ENCODE measurements around the gene ZNF804B. TPM values are rescaled to one million over a fixed set of nuclear protein-coding genes. Genes with fewer than 3 reads are reported as not detected.

Gene ZNF804B
- polyA plus RNA-seq, 3 donors from 2014 or later: not detected

DNA sequence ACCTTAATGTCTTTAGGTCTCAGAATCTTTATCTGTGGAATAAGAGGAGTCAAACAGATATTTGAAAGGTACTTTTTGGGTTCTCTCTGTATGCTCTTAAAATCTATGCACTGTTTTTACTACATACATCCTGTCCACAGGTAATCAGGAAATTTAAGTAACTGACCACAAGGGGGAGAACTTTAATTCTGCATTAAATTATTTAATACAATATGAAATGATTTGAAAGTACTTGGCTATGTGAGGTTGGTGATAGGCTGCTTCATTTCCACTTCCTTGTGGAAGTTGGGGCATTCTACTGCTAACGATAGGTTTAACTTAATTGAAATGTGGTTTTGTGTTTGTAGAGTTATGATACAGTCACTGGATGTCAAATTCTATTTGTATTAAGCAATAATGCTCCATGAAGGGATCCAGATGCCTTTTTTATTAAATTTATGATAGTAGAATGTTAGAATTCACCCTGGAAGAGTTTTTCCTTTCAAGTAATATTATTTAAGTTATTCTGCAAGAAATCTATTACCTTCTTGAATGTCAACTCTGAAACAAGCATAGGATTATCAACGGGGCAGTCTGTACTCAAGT, 30.1 kb downstream of the ZNF804B start:
- Mint-ChIP-seq H3K9me3 (peaks cover 0 to 3% (median 0%) of the 10 kb centered on the region in 6 donors), H3K4me3 (no peak overlapping the region), H3K27ac (no peak overlapping the region), H3K27me3 (ENCODE audit: low read depth in 3 of 3) (no peaks in the 10 kb centered on the region), H3K4me1 (no peaks in the 10 kb centered on the region), H3K36me3 (no peaks in the 10 kb centered on the region)
- DNase-seq: no peak

DNA sequence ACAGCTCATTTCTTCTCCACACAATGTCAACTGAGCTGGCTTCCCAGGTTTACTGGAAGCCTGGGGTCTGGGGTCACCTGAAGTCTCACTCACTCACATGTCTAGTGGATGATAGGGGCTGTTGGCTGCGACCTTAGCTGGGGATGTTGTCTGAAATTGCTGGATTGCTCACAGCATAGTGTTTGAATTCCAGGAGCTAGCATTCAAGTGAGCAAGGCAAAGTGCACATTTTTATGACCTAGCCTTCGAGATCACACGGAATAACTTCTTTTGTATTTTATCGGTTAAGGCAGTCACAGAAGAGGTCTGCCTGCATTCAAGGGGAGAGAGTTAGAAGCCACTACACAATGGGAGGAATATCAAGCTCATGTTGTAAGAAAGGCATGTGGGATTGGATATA, 32.4 kb downstream of the ZNF804B start:
- no peak for DNase-seq
- Mint-ChIP-seq H3K27me3 (ENCODE audit: low read depth in 3 of 3) (no peaks in the 10 kb centered on the region), H3K4me3 (no peak overlapping the region), H3K27ac (no peak overlapping the region), H3K36me3 (no peaks in the 10 kb centered on the region), H3K4me1 (no peaks in the 10 kb centered on the region), H3K9me3 (peaks cover 0 to 1% (median 0%) of the 10 kb centered on the region in 6 donors)

DNA sequence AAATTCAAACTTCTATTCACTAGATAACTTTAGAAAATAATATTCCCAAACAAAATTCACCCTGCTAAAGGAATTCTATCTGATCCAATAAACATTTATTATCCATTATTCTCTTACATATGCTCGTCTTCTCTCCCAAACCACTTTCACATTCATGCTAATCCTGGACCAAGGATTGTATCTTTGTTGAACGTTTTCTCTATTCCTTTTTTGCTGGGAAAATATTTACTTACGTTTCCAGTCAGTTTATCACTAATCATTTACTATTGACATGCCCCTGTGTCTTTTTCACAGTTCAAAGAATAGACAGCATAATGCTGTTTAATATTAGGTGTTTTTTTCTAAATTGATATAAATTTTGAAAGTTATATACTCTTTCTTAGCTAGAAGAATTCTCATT, 32.9 kb downstream of the ZNF804B start:
- Mint-ChIP-seq H3K27me3 (ENCODE audit: low read depth in 3 of 3) (no peaks in the 10 kb centered on the region), H3K36me3 (no peaks in the 10 kb centered on the region), H3K9me3 (no peaks in the 10 kb centered on the region), H3K4me3 (no peak overlapping the region), H3K27ac (no peak overlapping the region), H3K4me1 (no peaks in the 10 kb centered on the region)
- DNase-seq: no peak

DNA sequence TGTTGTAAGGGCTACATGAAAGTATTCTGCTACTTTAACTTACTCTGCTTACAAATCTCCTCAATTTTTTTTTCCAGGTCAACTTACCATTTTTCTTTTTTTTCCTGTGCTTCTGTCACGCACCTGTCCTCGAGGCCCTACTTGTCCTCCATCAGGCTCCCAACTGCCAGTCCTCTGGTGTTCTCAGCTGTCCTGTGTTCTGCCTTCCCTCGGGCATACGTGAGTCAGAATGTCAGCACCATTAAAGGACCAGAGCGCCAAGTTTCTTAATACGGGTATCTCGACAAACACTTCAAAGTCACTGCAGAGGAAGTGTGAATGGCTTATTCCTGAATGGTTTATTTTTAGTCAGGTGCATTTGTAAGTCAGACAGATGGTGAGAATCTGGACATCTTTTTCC, 36.1 kb downstream of the ZNF804B start, which contains the start of gene TEX47:
Gene TEX47 (minus strand): TSS at position 185 of the 400 bp plus-strand sequence. CDS start 795 bp downstream, outside the sequence.
- no peak within 1 kb of the TSS for H3K4me3 Mint-ChIP-seq

DNA sequence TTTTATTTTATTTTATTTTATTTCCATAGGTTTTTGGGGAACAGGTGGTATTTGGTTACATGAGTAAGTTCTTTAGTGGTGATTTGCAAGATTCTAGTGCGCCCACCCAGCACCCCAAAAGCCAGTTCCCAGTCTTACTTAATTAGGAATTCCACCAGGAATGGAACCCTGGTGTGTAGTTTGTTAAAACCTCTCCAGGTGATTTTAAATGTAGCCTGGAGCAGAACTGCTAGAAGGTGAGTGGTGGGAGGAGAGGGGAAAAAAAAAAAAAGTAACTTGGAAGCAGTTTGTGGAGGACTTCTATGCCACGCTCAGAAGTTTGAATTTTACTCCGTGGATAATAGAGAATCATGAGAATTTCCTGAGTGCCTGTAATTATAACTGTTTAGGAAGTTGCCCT, 41.5 kb downstream of the ZNF804B start:
- peaks cover 0 to 16% (median 7%) of the 10 kb centered on the region in 6 donors for H3K9me3 Mint-ChIP-seq
- peaks cover 0 to 2% (median 0%) of the 10 kb centered on the region in 3 donors for H3K27me3 Mint-ChIP-seq (ENCODE audit: low read depth in 3 of 3)
- no peak overlapping the region for H3K27ac Mint-ChIP-seq
- no peaks in the 10 kb centered on the region for H3K36me3 Mint-ChIP-seq
- no peak for DNase-seq
- no peak overlapping the region for H3K4me3 Mint-ChIP-seq
- H3K4me1 Mint-ChIP-seq: no peaks in the 10 kb centered on the region

More for the DNA sequence above, 36.1 kb downstream of the ZNF804B start, which contains the start of gene TEX47:
- no peak for DNase-seq
- Mint-ChIP-seq H3K27me3 (ENCODE audit: low read depth in 3 of 3) (peaks cover 0 to 2% (median 0%) of the 10 kb centered on the region in 3 donors), H3K4me1 (no peaks in the 10 kb centered on the region), H3K36me3 (no peaks in the 10 kb centered on the region), H3K27ac (no peak within 1 kb of the TSS), H3K9me3 (peaks cover 0 to 11% (median 2%) of the 10 kb centered on the region in 6 donors)

DNA sequence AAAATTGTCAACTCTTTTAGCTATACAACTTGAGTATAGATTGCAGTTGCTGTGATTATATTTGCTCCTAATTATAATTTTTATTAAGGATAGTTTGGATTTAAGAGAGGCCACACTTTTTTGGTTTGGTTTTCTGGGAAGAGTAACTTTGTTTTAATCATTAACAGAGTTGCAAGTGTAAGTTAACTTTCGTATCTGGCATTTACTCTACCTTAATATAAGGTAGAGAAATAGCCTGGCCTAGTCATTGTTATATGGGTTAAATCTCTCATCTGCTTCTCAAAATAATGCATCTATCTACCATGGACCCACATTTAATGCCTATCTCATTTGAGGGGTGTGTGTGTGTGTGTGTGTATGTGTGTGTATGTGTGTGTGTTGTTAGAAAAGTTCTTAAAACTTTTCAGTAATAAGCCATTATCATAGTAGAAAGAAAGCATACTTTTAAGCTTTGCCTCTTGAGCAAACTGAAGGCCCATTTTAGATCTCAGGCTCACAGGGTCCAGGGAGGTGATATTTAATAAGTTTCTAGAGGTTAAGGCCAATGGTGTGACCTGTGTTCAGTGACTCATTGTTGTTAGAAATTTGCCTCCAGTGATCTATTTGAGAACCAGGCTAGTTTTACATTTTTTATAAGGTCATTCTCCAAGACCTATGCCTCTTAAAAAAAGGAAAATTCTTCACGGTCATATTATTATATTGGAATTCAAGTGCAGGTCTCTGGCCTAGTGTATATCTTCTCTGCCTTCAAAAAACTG, 47.0 kb downstream of the ZNF804B start:
- H3K27me3 Mint-ChIP-seq (ENCODE audit: low read depth in 3 of 3): no peaks in the 10 kb centered on the region
- H3K4me1 Mint-ChIP-seq: no peaks in the 10 kb centered on the region
- no peak overlapping the region for H3K27ac Mint-ChIP-seq
- H3K9me3 Mint-ChIP-seq: peaks cover 0 to 10% (median 6%) of the 10 kb centered on the region in 6 donors
- H3K4me3 Mint-ChIP-seq: no peak overlapping the region
- no peak for DNase-seq
- H3K36me3 Mint-ChIP-seq: no peaks in the 10 kb centered on the region

DNA sequence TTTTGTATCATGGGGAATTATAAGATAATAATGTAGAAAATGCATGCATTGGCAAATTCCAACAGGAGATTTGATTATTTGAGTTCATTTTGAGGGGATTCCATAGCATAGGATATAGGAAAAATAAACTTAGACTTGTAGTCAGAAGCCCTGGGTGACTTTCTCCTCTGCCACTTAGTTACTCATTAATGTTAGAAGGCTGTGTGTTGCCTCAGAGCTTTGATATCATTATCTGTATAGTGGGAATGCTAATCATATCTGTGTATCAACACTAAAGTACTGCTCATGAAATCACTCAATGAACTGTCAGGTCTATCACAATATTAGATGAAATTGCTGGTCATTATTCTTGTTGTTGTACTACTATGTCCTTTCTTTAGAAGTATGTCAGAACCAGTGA, 59.1 kb downstream of the ZNF804B start:
- Mint-ChIP-seq H3K27ac (no peak overlapping the region), H3K4me3 (no peak overlapping the region), H3K36me3 (no peaks in the 10 kb centered on the region), H3K27me3 (ENCODE audit: low read depth in 3 of 3) (peaks cover 0 to 2% (median 0%) of the 10 kb centered on the region in 3 donors), H3K4me1 (no peaks in the 10 kb centered on the region), H3K9me3 (peaks cover 4 to 17% (median 5%) of the 10 kb centered on the region in 6 donors)
- no peak for DNase-seq

DNA sequence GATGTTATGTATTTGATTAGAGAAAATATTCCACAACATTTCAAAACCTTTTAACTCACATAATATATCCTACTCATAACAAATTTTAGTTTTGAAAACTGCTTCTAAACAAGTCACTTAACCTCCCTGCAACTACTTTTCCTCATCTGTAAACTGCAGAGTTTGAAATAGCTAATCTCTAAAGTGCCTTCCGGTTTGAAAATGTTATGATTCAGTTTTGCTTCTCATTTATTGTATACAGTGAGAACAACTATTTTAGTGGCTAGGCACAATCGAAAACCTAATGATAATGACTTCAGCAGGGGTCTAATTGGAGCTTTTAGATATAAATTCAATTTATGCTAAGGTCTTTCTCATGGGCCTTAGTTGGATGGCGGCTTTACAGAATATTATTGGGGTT, 66.7 kb downstream of the ZNF804B start:
- Mint-ChIP-seq H3K4me3 (no peak overlapping the region), H3K27ac (no peak overlapping the region), H3K27me3 (ENCODE audit: low read depth in 3 of 3) (peaks cover 0 to 2% (median 0%) of the 10 kb centered on the region in 3 donors), H3K4me1 (no peaks in the 10 kb centered on the region), H3K9me3 (peaks cover 5 to 25% (median 7%) of the 10 kb centered on the region in 6 donors), H3K36me3 (no peaks in the 10 kb centered on the region)
- DNase-seq: no peak

DNA sequence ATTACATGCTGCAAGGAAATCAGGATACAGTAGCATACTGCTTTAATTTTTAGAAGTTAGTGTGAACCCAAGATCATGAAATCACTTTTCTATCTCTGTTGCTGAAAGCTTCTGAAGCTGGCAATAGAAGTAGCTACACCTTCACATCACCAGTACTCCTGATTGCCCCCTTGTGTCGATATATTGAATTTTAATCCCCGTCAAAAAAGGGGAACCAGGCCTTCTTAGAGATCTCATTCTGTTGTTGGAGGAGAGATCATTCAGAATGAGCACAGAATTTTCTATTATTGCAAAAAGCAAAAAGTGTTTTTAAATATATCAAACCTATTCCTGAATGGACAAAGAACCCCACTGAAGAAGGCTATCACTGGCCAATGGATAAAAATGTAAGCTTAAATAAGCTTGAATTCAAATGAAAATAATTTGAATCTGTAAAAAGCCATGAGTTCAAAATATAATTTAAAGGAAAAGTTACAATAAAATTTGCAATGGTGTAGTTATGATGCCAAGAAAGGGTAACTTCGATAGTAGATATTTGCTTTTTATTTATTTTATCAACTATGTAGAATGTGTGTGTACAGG, 75.7 kb downstream of the ZNF804B start:
- Mint-ChIP-seq H3K9me3 (peaks cover 0 to 11% (median 2%) of the 10 kb centered on the region in 6 donors), H3K36me3 (no peaks in the 10 kb centered on the region), H3K27me3 (ENCODE audit: low read depth in 3 of 3) (no peaks in the 10 kb centered on the region), H3K4me1 (no peaks in the 10 kb centered on the region), H3K4me3 (no peak overlapping the region), H3K27ac (no peak overlapping the region)
- no peak for DNase-seq

DNA sequence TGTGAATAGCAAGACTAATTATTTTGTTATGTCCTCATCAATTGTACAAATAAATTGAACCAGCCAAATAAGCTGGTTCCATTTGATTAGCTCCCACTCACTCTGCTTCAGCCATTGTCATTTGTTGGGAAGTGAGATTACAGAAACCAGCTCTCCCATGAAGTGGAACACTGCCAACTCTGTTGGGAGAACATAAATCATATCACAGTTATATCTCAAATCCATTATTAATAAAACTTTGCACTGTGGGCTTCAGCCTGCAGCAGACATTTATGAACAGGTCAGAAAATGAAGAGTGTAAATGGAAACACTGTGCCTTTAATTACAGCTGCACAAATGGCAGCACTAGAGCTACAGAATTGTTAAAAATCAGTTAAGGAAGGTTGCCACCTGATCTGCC, 82.7 kb downstream of the ZNF804B start:
- Mint-ChIP-seq H3K4me1 (no peaks in the 10 kb centered on the region), H3K27ac (no peak overlapping the region), H3K4me3 (no peak overlapping the region), H3K36me3 (no peaks in the 10 kb centered on the region), H3K27me3 (ENCODE audit: low read depth in 3 of 3) (no peaks in the 10 kb centered on the region), H3K9me3 (peaks cover 0 to 7% (median 2%) of the 10 kb centered on the region in 6 donors)
- no peak for DNase-seq

DNA sequence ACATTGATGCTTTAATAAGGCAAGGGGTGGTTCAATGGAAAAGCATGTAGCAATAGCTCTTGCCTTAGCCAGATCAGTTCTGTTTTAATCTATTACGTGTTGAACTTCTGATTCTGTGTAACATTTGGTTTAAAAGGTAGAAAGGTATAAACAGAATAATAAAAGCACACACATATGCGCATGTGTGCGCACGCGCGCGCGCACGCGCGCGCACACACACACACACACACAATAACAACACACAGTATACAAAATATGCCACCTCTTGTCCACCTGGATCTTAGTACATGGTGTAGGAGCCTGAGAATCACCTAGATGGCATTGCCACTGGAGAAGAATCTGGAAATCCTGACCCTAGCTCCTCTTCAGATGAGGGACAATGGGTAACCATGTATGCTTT, 85.6 kb downstream of the ZNF804B start:
- no peak overlapping the region for H3K27ac Mint-ChIP-seq
- no peak for DNase-seq
- peaks cover 3 to 14% (median 10%) of the 10 kb centered on the region in 6 donors for H3K9me3 Mint-ChIP-seq
- H3K4me3 Mint-ChIP-seq: no peak overlapping the region
- H3K27me3 Mint-ChIP-seq (ENCODE audit: low read depth in 3 of 3): no peaks in the 10 kb centered on the region
- no peaks in the 10 kb centered on the region for H3K4me1 Mint-ChIP-seq
- no peaks in the 10 kb centered on the region for H3K36me3 Mint-ChIP-seq

DNA sequence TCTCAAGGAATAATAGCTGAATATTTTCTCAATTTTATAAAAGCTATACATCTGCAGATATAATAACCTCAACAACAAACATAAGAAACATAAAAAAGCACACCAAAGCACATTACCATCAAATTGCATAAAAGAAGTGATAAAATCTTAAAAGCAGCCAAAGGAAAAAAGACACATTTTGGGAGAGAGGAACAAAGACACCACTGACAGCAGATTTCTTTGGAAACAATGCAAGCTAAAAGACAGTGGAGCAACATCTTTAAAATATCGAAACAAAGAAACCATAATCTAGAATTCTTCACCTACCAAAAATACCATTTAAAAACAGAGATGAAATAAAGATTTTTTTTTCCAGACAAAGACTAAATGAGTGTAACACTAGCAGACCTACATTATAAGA, 91.7 kb downstream of the ZNF804B start:
- no peaks in the 10 kb centered on the region for H3K36me3 Mint-ChIP-seq
- peaks cover 0 to 2% (median 2%) of the 10 kb centered on the region in 3 donors for H3K27me3 Mint-ChIP-seq (ENCODE audit: low read depth in 3 of 3)
- DNase-seq: no peak
- H3K9me3 Mint-ChIP-seq: peaks cover 0 to 28% (median 11%) of the 10 kb centered on the region in 6 donors
- no peak overlapping the region for H3K4me3 Mint-ChIP-seq
- H3K27ac Mint-ChIP-seq: no peak overlapping the region
- H3K4me1 Mint-ChIP-seq: no peaks in the 10 kb centered on the region

DNA sequence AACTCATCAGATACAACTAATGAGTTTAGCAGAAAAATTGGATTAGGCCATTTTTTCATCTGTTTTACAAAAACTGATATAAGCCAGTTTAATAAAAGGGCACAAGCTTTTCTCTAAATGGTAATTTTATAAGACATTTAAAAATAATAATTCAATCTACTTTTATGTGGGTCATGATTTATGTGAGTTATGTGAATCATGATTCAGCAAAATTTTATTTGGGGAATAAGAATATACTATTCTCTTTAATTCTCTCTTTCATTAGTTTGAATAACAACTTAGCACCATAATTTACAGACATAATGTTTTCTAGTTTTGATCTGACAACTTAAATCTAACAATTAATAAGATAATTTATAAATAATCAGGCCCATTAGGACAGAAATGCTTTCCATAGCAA, 99.8 kb downstream of the ZNF804B start:
- Mint-ChIP-seq H3K27me3 (ENCODE audit: low read depth in 3 of 3) (peaks cover 0 to 2% (median 0%) of the 10 kb centered on the region in 3 donors), H3K4me1 (no peaks in the 10 kb centered on the region), H3K27ac (no peak overlapping the region), H3K4me3 (no peak overlapping the region), H3K36me3 (peaks cover 0 to 4% (median 0%) of the 10 kb centered on the region in 3 donors), H3K9me3 (peaks cover 0 to 31% (median 19%) of the 10 kb centered on the region in 6 donors)
- DNase-seq: no peak

DNA sequence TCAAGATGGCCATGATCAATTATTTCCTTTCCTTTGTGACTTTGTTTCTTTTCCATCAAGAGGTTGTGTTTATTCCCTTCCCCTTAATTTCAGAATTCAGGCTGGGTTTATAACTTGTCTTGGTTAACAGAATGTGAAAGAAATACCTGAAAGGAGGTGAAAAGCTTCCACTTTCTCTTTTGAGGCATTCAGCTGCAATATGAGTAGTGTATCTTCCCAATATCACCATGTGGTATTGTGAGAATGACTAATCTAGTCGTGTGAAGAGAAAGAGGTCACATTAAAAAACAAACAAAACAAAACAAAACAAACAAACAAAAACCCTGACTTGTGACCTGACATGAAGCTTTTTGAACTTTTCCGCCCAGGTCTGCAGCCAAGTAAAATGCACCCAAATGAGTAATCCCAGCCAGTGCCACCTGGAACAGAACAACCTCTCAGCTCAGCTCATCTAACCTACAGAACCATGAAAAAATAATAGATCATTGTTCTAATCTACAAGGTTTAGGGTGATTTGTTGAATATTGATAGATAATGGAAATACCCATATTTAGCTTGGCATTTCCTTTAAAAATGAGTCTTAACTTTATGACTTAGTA, 106.9 kb downstream of the ZNF804B start:
- Mint-ChIP-seq H3K27me3 (ENCODE audit: low read depth in 3 of 3) (no peaks in the 10 kb centered on the region), H3K4me3 (no peak overlapping the region), H3K4me1 (no peaks in the 10 kb centered on the region), H3K36me3 (no peaks in the 10 kb centered on the region), H3K27ac (no peak overlapping the region), H3K9me3 (peaks cover 0 to 41% (median 18%) of the 10 kb centered on the region in 6 donors)
- no peak for DNase-seq
